ENCODE results near the gene RUNDC1. TPM values are rescaled to one million over a fixed set of nuclear protein-coding genes. Genes with fewer than 3 reads are reported as not detected.
A peak's percentile ranks its signal among the peaks of the same experiment; 100 is the strongest.

The RUNDC1 gene
- 1 to 10 TPM; 3.6 to 5.1 (median 4.6) TPM for total RNA-seq
- long read RNA-seq, partial matches to known transcripts = 0 of 1 reads
- long read RNA-seq, other reads (novel, unspliced or antisense) = 1 of 1 reads

GRCh38 chr17:42980274-42980765 is at the start of gene RUNDC1:
Gene RUNDC1, plus strand, starts transcription at chr17:42980565. Its CDS starts 12 bp downstream, at chr17:42980577.
- DNase-seq = peak; percentile 93 to 94 (median 94)
- Histone ChIP-seq H3K9me3 (no peaks in the 10 kb centered on the region), H3K4me1 (peaks cover 0 to 18% (median 6%) of the 10 kb centered on the region in 4 donors), H3K36me3 (no peaks in the 10 kb centered on the region), H3K27ac (peak within 1 kb of the TSS; percentile 40 to 82 (median 77)), H3K4me3 (peak within 1 kb of the TSS; percentile 94 to 97 (median 97)), H3K27me3 (no peaks in the 10 kb centered on the region)
- intact Hi-C loops (cut with DNase I) = no loop called here
- peak; percentile 33 for TF ChIP-seq POLR2A (IDR thresholded peaks at IDR 0.05)
- TF ChIP-seq, protein P1, sequence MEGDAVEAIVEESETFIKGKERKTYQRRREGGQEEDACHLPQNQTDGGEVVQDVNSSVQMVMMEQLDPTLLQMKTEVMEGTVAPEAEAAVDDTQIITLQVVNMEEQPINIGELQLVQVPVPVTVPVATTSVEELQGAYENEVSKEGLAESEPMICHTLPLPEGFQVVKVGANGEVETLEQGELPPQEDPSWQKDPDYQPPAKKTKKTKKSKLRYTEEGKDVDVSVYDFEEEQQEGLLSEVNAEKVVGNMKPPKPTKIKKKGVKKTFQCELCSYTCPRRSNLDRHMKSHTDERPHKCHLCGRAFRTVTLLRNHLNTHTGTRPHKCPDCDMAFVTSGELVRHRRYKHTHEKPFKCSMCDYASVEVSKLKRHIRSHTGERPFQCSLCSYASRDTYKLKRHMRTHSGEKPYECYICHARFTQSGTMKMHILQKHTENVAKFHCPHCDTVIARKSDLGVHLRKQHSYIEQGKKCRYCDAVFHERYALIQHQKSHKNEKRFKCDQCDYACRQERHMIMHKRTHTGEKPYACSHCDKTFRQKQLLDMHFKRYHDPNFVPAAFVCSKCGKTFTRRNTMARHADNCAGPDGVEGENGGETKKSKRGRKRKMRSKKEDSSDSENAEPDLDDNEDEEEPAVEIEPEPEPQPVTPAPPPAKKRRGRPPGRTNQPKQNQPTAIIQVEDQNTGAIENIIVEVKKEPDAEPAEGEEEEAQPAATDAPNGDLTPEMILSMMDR (IDR thresholded peaks at IDR 0.05) = no peak
- 0% methylated on average over 5 of the region's 39 CpGs for WGBS (ENCODE audit: insufficient coverage, low coverage, low lambda C conversion rate, missing lambda C conversion rate)
- peak; percentile 94 to 95 (median 94) for ATAC-seq

- no peaks in the 10 kb centered on the region for H3K27me3 ChIP-seq
- no peak overlapping the region for H3K4me3 ChIP-seq
- WGBS (ENCODE audit: insufficient coverage, low coverage, low lambda C conversion rate, missing lambda C conversion rate) = 34% methylated on average over 9 of the region's 9 CpGs
- intact Hi-C loops (cut with DNase I) = no loop called here
- no peaks in the 10 kb centered on the region for H3K4me1 ChIP-seq
- DNase-seq (peak in 1 of 3 donors; percentile 23), ATAC-seq (peak; percentile 81 to 90 (median 84))
- no peak for TF ChIP-seq POLR2A (IDR thresholded peaks at IDR 0.05)
- TF ChIP-seq, protein P1 (IDR thresholded peaks at IDR 0.05) = peak; percentile 58 to 75 (median 64)
- no peaks in the 10 kb centered on the region for H3K36me3 ChIP-seq
- no peak overlapping the region for H3K27ac ChIP-seq
- H3K9me3 ChIP-seq = no peaks in the 10 kb centered on the region
These were observed 42.4 kb upstream of the RUNDC1 start for GRCh38 chr17:42937712-42938596.

DNA sequence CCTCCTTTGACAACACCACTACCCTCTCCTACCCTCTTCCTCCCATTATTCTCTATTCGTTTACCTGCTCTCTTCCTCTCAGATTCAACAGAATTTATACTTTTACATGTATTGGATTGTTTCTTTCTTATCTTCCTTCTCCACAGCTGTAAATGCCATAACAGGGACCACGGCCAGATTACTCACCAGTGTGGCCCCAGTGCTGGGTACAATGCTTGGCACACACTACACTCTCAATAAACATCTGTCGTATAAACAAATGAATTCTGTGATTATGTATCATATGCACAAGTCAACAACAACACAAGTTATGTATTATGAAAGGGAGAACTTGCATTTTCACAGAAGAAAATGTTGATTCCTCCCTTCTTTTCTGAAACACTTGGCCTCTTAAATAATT is 36.2 kb upstream of the RUNDC1 start:
- no peaks in the 10 kb centered on the region for H3K9me3 ChIP-seq
- DNase-seq = no peak
- WGBS (ENCODE audit: insufficient coverage, low coverage, low lambda C conversion rate, missing lambda C conversion rate) = 36% methylated on average over 3 of the region's 3 CpGs
- peaks cover 0 to 5% (median 0%) of the 10 kb centered on the region in 4 donors for H3K36me3 ChIP-seq
- TF ChIP-seq, protein P1 (IDR thresholded peaks at IDR 0.05) = no peak
- TF ChIP-seq POLR2A (IDR thresholded peaks at IDR 0.05) = no peak
- no peak overlapping the region for H3K27ac ChIP-seq
- H3K27me3 ChIP-seq = no peaks in the 10 kb centered on the region
- H3K4me1 ChIP-seq = no peaks in the 10 kb centered on the region
- intact Hi-C loops (cut with DNase I) = no loop called here
- no peak overlapping the region for H3K4me3 ChIP-seq
- ATAC-seq = no peak

DNA sequence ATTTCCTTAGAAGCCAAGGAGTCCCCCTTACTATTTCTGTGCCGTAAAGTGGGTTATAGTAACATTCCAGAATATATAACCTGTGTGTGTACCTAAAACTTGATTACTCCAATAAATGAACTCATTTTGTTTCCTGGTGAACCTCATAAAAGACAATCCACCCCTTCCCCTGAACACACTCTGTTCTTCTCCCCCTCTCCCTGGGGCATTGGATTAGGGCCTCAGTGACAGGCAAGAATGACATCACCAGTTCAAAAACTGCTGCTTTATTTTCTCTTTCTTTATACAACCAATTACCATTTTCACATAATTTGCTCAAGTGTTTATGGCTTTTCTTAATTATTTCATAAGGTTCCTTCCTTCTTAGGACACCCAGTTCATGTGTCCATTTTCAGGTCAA is 33.6 kb upstream of the RUNDC1 start:
- 67% methylated on average over 1 of the region's 1 CpG for WGBS (ENCODE audit: insufficient coverage, low coverage, low lambda C conversion rate, missing lambda C conversion rate)
- Histone ChIP-seq H3K4me1 (no peaks in the 10 kb centered on the region), H3K27me3 (no peaks in the 10 kb centered on the region), H3K27ac (no peak overlapping the region), H3K4me3 (no peak overlapping the region), H3K36me3 (peaks cover 0 to 20% (median 3%) of the 10 kb centered on the region in 4 donors), H3K9me3 (no peaks in the 10 kb centered on the region)
- intact Hi-C loops (cut with DNase I) = no loop called here
- ATAC-seq = no peak
- TF ChIP-seq, protein P1 (IDR thresholded peaks at IDR 0.05) = no peak
- no peak for TF ChIP-seq POLR2A (IDR thresholded peaks at IDR 0.05)
- no peak for DNase-seq

Data from right lobe of liver (tissue), 6 donors.